HCT116 (cell line): ENCODE data around the gene DCAF8L1.

Experiments
- CEBPB ChIP-seq: IDR thresholded peaks from 2 replicates; pipeline ENCODE4 v1.6.1; 2012; ENCODE audit warnings: low read depth
- EZH2phosphoT487 ChIP-seq: fragments of 200-600 bp; IDR thresholded peaks from 2 replicates; pipeline ENCODE4 v1.6.1; 2018; ENCODE audit warnings: antibody characterized with exemption, borderline replicate concordance
- FOSL1 ChIP-seq: IDR thresholded peaks from 2 replicates; pipeline ENCODE4 v1.6.1; 2012; ENCODE audit warnings: low read depth
- JUND ChIP-seq: IDR thresholded peaks from 2 replicates; pipeline ENCODE4 v1.6.1; 2012
- POLR2A ChIP-seq: IDR thresholded peaks from 2 replicates; pipeline ENCODE4 v1.7.0; 2011; ENCODE audit warnings: borderline replicate concordance; ENCODE audit not compliant: insufficient read depth, insufficient read length; ENCODE audit errors: extremely low read depth
- POLR2AphosphoS5 ChIP-seq: IDR thresholded peaks from 2 replicates; pipeline ENCODE4 v1.6.1; 2011; ENCODE audit warnings: mild to moderate bottlenecking, low read depth, low read length, moderate library complexity
- RAD21 ChIP-seq: IDR thresholded peaks from 2 replicates; pipeline ENCODE4 v1.6.1; 2012; ENCODE audit warnings: low read depth, mild to moderate bottlenecking
- SIN3A ChIP-seq: IDR thresholded peaks from 2 replicates; pipeline ENCODE4 v1.6.1; 2012; ENCODE audit warnings: low read depth
- ZNF274 ChIP-seq: fragments of 200-500 bp; sonication (Bioruptor generic); IDR thresholded peaks from 2 replicates; pipeline ENCODE4 v1.6.1; 2014; ENCODE audit warnings: mild to moderate bottlenecking, low read depth, low read length, inconsistent platforms
- TF ChIP-seq, protein P1 (sequence below), 3 experiments: fragments of 200-600 bp in 1 of 3; sonication (generic) in 1 of 3; IDR thresholded peaks in 2 of 3; conservative IDR thresholded peaks in 1 of 3; 2 replicates each; pipeline ENCODE4 v1.5.1; 2012 to 2017; ENCODE audit warnings: low read depth in 2 of 3, low read length in 2 of 3, antibody characterized with exemption in 1 of 3, borderline replicate concordance in 1 of 3, control low read depth in 1 of 3, mild to moderate bottlenecking in 1 of 3, mixed read lengths in 1 of 3, mixed run types in 1 of 3, moderate library complexity in 1 of 3; ENCODE audit not compliant: insufficient read depth in 1 of 3
- TF ChIP-seq, protein P2 (sequence below): IDR thresholded peaks from 2 replicates; pipeline ENCODE4 v1.6.1; 2012

DNA sequence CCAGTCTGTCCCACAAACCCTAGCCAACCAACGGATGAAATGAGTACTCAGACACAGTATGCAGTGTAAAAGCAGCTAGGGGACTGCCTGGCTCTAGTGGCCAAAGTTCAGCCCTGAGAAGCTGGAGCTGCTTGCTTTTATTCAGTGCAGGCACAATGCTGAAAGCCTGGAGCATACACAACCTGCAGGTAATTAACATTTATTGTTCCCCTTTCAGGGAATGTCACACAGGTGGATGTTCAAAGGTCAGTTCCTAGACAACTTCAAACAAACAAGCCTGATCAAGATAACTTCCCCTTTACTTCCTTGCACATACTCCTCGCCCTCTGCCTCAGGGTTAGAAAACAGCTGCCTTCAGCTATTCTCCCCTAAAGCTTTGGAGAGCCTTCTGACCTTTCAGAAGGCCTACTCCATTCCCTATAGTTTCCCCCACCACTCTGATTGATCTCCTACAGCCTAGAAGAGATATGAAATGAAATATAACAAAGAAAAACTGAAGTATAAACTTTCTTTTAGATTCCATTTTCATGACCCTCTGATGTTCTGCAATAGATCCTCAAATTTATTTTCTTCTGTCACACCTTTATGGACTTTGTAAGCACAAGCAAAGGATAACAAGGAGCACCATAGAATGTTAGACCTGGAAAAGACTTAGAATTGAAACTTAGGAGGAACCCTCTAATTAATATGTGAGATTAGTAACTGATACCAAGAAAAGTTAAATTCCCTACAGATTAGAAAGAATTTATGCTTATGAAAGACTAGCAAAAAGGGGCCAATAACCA, 6.8 kb upstream of the DCAF8L1 start:
- TF ChIP-seq, protein P1, sequence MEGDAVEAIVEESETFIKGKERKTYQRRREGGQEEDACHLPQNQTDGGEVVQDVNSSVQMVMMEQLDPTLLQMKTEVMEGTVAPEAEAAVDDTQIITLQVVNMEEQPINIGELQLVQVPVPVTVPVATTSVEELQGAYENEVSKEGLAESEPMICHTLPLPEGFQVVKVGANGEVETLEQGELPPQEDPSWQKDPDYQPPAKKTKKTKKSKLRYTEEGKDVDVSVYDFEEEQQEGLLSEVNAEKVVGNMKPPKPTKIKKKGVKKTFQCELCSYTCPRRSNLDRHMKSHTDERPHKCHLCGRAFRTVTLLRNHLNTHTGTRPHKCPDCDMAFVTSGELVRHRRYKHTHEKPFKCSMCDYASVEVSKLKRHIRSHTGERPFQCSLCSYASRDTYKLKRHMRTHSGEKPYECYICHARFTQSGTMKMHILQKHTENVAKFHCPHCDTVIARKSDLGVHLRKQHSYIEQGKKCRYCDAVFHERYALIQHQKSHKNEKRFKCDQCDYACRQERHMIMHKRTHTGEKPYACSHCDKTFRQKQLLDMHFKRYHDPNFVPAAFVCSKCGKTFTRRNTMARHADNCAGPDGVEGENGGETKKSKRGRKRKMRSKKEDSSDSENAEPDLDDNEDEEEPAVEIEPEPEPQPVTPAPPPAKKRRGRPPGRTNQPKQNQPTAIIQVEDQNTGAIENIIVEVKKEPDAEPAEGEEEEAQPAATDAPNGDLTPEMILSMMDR (IDR thresholded peaks at IDR 0.05 in 2 of 3, conservative IDR thresholded peaks at IDR 0.05 in 1 of 3; ENCODE audit: borderline replicate concordance in 1 of 3, insufficient read depth in 1 of 3, low read depth in 2 of 3, low read length in 2 of 3): no peak
- TF ChIP-seq FOSL1 (no peak), POLR2A (no peak), SIN3A (no peak), JUND (no peak), RAD21 (no peak), POLR2AphosphoS5 (no peak), CEBPB (no peak), EZH2phosphoT487 (no peak), ZNF274 (no peak)
- TF ChIP-seq, protein P2, sequence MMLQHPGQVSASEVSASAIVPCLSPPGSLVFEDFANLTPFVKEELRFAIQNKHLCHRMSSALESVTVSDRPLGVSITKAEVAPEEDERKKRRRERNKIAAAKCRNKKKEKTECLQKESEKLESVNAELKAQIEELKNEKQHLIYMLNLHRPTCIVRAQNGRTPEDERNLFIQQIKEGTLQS: no peak
